Neuronal stem cell (in vitro differentiated cells): Measurements from ENCODE around the gene ING4.

ENCODE experiments used
- DNase-seq: peaks from one replicate; pipeline ENCODE4 v3.0.0-alpha.2; 2013; ENCODE audit warnings: low spot score
- H2AFZ ChIP-seq: one replicate; pipeline ENCODE4 v1.6.1; 2013; ENCODE audit warnings: mild to moderate bottlenecking, low read length, inconsistent platforms
- H2AK5ac ChIP-seq: 2 replicates; pipeline ENCODE4 v1.6.1; 2013; ENCODE audit warnings: low read depth, mild to moderate bottlenecking, inconsistent platforms, low read length, moderate library complexity, mixed read lengths
- H2BK120ac ChIP-seq: 2 replicates; pipeline ENCODE4 v1.6.1; 2013; ENCODE audit warnings: low read depth, mild to moderate bottlenecking, inconsistent platforms, low read length, moderate library complexity, mixed read lengths
- H2BK12ac ChIP-seq: one replicate; pipeline ENCODE4 v1.6.1; 2013; ENCODE audit warnings: low read length, inconsistent platforms
- H2BK15ac ChIP-seq: 2 replicates; pipeline ENCODE4 v1.6.1; 2013; ENCODE audit warnings: mild to moderate bottlenecking, low read length, inconsistent platforms, mixed read lengths
- H2BK5ac ChIP-seq: one replicate; pipeline ENCODE4 v1.6.1; 2013; ENCODE audit warnings: inconsistent platforms, mild to moderate bottlenecking, low read length, moderate library complexity
- H3K14ac ChIP-seq: one replicate; pipeline ENCODE4 v1.6.1; 2013; ENCODE audit warnings: low read length, inconsistent platforms
- H3K18ac ChIP-seq: 2 replicates; pipeline ENCODE4 v1.6.1; 2013; ENCODE audit warnings: low read length, inconsistent platforms
- H3K23ac ChIP-seq: 2 replicates; pipeline ENCODE4 v1.6.1; 2013; ENCODE audit warnings: low read depth, mild to moderate bottlenecking, mixed read lengths, low read length, inconsistent platforms; ENCODE audit not compliant: poor library complexity
- H3K27ac ChIP-seq: replicated peaks from 3 replicates; pipeline ENCODE4 v1.5.1; 2013; ENCODE audit warnings: low read length, inconsistent platforms
- H3K27me3 ChIP-seq, 3 experiments: 2 replicates each; pipeline ENCODE4 v1.6.1; 2013; ENCODE audit warnings: low read length in 3 of 3, mild to moderate bottlenecking in 2 of 3, inconsistent platforms in 1 of 3, low read depth in 1 of 3, mixed read lengths in 1 of 3, moderate library complexity in 1 of 3; ENCODE audit not compliant: control insufficient read depth in 3 of 3, insufficient read depth in 3 of 3
- H3K36me3 ChIP-seq, 2 donors: replicated peaks in 1 of 2; 2 replicates each; pipeline ENCODE4 v1.6.1; 2013; ENCODE audit warnings: low read length in 2 of 2; ENCODE audit not compliant: control insufficient read depth in 2 of 2, insufficient read depth in 2 of 2
- H3K4ac ChIP-seq: 2 replicates; pipeline ENCODE4 v1.6.1; 2013; ENCODE audit warnings: inconsistent platforms, mild to moderate bottlenecking, low read length, moderate library complexity
- H3K4me1 ChIP-seq, 2 donors: 1 replicate in 1 of 2; 2 replicates in 1 of 2; pipeline ENCODE4 v1.6.1; 2013; ENCODE audit warnings: low read length in 2 of 2, low read depth in 1 of 2; ENCODE audit not compliant: control insufficient read depth in 2 of 2, insufficient read depth in 1 of 2
- H3K4me2 ChIP-seq: one replicate; pipeline ENCODE4 v1.6.1; 2013; ENCODE audit warnings: mild to moderate bottlenecking, low read length, inconsistent platforms; ENCODE audit not compliant: insufficient read depth, poor library complexity, severe bottlenecking
- H3K4me3 ChIP-seq, 2 donors: 2 replicates each; pipeline ENCODE4 v1.5.1; 2013; ENCODE audit warnings: low read length in 2 of 2, mild to moderate bottlenecking in 2 of 2, inconsistent platforms in 1 of 2, moderate library complexity in 1 of 2
- H3K79me1 ChIP-seq: one replicate; pipeline ENCODE4 v1.6.1; 2013; ENCODE audit warnings: low read depth, mild to moderate bottlenecking, inconsistent platforms, low read length, moderate library complexity
- H3K9ac ChIP-seq: one replicate; pipeline ENCODE4 v1.6.1; 2013; ENCODE audit warnings: mild to moderate bottlenecking, low read depth, low read length, inconsistent platforms; ENCODE audit not compliant: poor library complexity
- H3K9me3 ChIP-seq, 2 donors: replicated peaks in 1 of 2; 2 replicates each; pipeline versions ENCODE3 to v1.6.1; 2013; ENCODE audit warnings: low read length in 2 of 2, mild to moderate bottlenecking in 2 of 2, inconsistent platforms in 1 of 2, low read depth in 1 of 2, mixed read lengths in 1 of 2, moderate library complexity in 1 of 2; ENCODE audit not compliant: control insufficient read depth in 2 of 2, insufficient read depth in 1 of 2
- H4K8ac ChIP-seq: one replicate; pipeline ENCODE4 v1.6.1; 2013; ENCODE audit warnings: low read depth, mild to moderate bottlenecking, inconsistent platforms, low read length, moderate library complexity
- H4K91ac ChIP-seq: one replicate; pipeline ENCODE4 v1.6.1; 2013; ENCODE audit warnings: low read length, low read depth, mild to moderate bottlenecking, inconsistent platforms; ENCODE audit not compliant: poor library complexity
- WGBS, 2 donors: extraction: QIAGEN DNeasy Blood & Tissue Kit; methylation state at CpG; one replicate each; pipeline ENCODE4 v1.1.7; 2013; ENCODE audit warnings: missing lambda C conversion rate in 2 of 2, mixed read lengths in 1 of 2; ENCODE audit not compliant: insufficient read length in 2 of 2, insufficient replicate concordance in 1 of 2; ENCODE audit errors: extremely low coverage in 2 of 2; 5-methylcytosine and 5-hydroxymethylcytosine counted together

Gene ING4

DNA sequence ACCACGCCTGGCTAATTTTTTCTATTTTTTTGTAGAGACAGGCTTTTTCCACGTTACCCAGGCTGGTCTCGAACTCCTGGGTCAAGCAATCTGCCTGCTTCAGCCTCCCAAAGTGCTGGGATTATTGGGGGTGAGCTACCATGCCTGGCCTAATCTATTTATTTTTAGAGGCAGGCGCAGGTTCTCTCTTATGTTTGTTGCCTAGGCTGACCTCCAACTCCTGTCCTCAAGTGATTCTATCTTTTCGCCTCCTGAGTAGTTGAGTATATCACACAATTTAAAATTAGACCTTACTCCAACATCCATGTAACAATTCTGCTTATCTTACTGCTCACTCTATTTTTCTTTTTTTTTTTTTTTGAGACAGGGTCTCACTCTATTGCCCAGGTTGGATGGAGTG lies 8.9 kb downstream of the ING4 start:
- H3K27me3 ChIP-seq = no peaks in the 10 kb centered on the region
- H4K91ac ChIP-seq = no peak overlapping the region
- no peak overlapping the region for H2BK120ac ChIP-seq
- no peak overlapping the region for H2BK5ac ChIP-seq
- H3K4me3 ChIP-seq = no peak overlapping the region
- WGBS, 2 donors = no CpG with 5 or more reads among the region's 5 CpGs
- H4K8ac ChIP-seq = no peak overlapping the region
- no peak overlapping the region for H3K18ac ChIP-seq
- no peak overlapping the region for H3K27ac ChIP-seq
- peaks cover 29 to 85% of the 10 kb centered on the region in 2 donors for H3K36me3 ChIP-seq
- no peak overlapping the region for H2AFZ ChIP-seq
- peaks cover 2% of the 10 kb centered on the region for H3K79me1 ChIP-seq
- DNase-seq = no peak
- H2BK15ac ChIP-seq = no peak overlapping the region
- H3K9ac ChIP-seq = no peak overlapping the region
- no peak overlapping the region for H3K14ac ChIP-seq
- no peak overlapping the region for H2AK5ac ChIP-seq
- no peak overlapping the region for H3K4ac ChIP-seq
- no peak overlapping the region for H3K23ac ChIP-seq
- no peaks in the 10 kb centered on the region for H3K4me1 ChIP-seq
- peaks cover 0 to 1% of the 10 kb centered on the region in 2 donors for H3K9me3 ChIP-seq
- H3K4me2 ChIP-seq = no peak overlapping the region
- H2BK12ac ChIP-seq = no peak overlapping the region

DNA sequence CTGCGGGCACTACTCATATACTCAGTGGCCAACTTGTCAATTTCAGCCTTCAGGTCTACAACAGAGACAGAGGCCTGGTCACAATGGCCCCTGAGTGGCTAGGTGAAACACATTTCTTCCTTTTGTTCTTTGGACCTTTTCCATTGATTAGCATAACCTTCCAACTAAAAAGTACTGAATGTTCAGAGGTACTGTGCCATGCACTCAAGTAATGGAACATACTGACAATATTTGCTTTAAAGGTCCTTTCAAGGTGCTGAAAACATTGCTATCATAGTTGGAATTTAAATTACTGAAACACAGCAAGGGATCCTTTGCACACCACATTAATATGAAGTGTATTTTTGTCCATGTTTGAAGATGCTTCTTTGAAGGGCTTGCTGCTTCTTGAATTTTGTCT lies 9.6 kb downstream of the ING4 start:
- Histone ChIP-seq H2AFZ (no peak overlapping the region), H2BK120ac (no peak overlapping the region), H3K18ac (no peak overlapping the region), H3K9ac (no peak overlapping the region), H3K36me3 (peaks cover 29 to 84% of the 10 kb centered on the region in 2 donors), H3K4ac (no peak overlapping the region), H3K4me2 (no peak overlapping the region), H3K4me3 (no peak overlapping the region), H4K8ac (no peak overlapping the region), H2BK15ac (no peak overlapping the region), H3K9me3 (peaks cover under 1 to 1% of the 10 kb centered on the region in 2 donors), H4K91ac (no peak overlapping the region), H2BK12ac (no peak overlapping the region), H2AK5ac (no peak overlapping the region), H2BK5ac (no peak overlapping the region), H3K14ac (no peak overlapping the region), H3K23ac (no peak overlapping the region), H3K4me1 (no peaks in the 10 kb centered on the region), H3K27ac (no peak overlapping the region), H3K79me1 (no peaks in the 10 kb centered on the region), H3K27me3 (no peaks in the 10 kb centered on the region)
- no peak for DNase-seq
- WGBS, 2 donors = no CpG with 5 or more reads among the region's 1 CpG

DNA sequence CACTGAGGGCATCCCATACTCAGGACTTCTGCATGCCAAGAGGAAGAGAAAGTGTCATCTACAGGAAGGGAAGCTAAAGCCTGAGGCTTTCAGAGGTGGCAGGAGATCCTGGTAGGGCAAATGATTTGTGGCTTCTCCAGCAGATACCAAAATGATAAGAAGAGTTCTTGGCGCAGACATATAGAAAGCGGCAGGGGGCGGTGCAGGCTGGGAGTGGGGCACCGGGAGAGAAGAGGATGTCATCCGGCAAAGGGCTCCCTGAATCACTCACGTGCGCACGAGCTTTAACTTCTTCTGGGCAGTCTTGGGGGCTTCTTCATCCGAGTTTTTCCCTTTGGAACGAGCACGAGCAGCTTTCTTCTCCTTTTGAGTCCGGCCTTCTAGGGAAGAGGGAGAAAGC lies 10.5 kb downstream of the ING4 start:
- Histone ChIP-seq H3K4ac (no peak overlapping the region), H4K8ac (no peak overlapping the region), H3K18ac (no peak overlapping the region), H3K79me1 (no peaks in the 10 kb centered on the region), H2BK120ac (no peak overlapping the region), H4K91ac (no peak overlapping the region), H3K4me3 (no peak overlapping the region), H3K14ac (no peak overlapping the region), H2AK5ac (no peak overlapping the region), H3K4me1 (no peaks in the 10 kb centered on the region), H3K27me3 (no peaks in the 10 kb centered on the region), H3K36me3 (peaks cover 31 to 85% of the 10 kb centered on the region in 2 donors), H2BK5ac (no peak overlapping the region), H2BK12ac (no peak overlapping the region), H3K23ac (no peak overlapping the region), H3K9ac (no peak overlapping the region), H3K9me3 (peaks cover 1 to 6% of the 10 kb centered on the region in 2 donors), H2BK15ac (no peak overlapping the region), H2AFZ (no peak overlapping the region), H3K27ac (no peak overlapping the region), H3K4me2 (no peak overlapping the region)
- no CpG with 5 or more reads among the region's 12 CpGs for WGBS, 2 donors
- DNase-seq = no peak

DNA sequence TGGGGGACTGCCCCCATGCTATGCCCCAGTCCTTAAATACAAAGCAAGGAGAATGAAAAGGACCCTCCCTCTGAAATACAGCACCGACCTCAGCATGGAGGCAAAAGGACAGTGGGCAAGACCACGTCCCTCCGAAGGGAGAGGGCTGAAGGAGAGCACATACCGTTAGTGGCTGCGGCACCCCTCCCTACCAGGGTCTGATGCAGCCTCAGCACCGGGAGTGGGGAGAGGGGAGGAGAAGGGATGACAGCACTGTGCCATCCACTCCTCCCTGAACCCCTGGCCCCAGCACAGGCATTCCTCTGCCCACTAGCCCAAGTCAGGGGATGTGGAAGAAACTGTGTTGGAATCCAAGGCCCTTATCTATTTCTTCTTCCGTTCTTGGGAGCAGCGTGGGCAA lies 12.1 kb downstream of the ING4 start:
- Histone ChIP-seq H3K9me3 (peaks cover 1 to 14% of the 10 kb centered on the region in 2 donors), H3K9ac (no peak overlapping the region), H3K36me3 (peaks cover 28 to 83% of the 10 kb centered on the region in 2 donors), H3K79me1 (no peaks in the 10 kb centered on the region), H3K27me3 (no peaks in the 10 kb centered on the region), H3K18ac (no peak overlapping the region), H3K27ac (no peak overlapping the region), H2BK5ac (no peak overlapping the region), H2BK15ac (no peak overlapping the region), H2AK5ac (no peak overlapping the region), H4K91ac (no peak overlapping the region), H3K4me2 (no peak overlapping the region), H2BK120ac (no peak overlapping the region), H4K8ac (no peak overlapping the region), H3K4ac (no peak overlapping the region), H2BK12ac (no peak overlapping the region), H3K23ac (no peak overlapping the region), H3K4me1 (no peaks in the 10 kb centered on the region), H2AFZ (no peak overlapping the region), H3K14ac (no peak overlapping the region), H3K4me3 (peak overlapping the region in 1 of 2 donors; percentile 35)
- DNase-seq = no peak
- no CpG with 5 or more reads among the region's 8 CpGs for WGBS, 2 donors
